ENCODE measurements around the gene NUDT8. TPM values are rescaled to one million over a fixed set of nuclear protein-coding genes. Genes with fewer than 3 reads are reported as not detected.

NUDT8 gene
- total and polyA plus RNA-seq, 2 of the 8 experiments (the other 6 are each of a cell fraction or from before 2014, with no cell fraction given), result 7.2 to 8.3 TPM

DNA sequence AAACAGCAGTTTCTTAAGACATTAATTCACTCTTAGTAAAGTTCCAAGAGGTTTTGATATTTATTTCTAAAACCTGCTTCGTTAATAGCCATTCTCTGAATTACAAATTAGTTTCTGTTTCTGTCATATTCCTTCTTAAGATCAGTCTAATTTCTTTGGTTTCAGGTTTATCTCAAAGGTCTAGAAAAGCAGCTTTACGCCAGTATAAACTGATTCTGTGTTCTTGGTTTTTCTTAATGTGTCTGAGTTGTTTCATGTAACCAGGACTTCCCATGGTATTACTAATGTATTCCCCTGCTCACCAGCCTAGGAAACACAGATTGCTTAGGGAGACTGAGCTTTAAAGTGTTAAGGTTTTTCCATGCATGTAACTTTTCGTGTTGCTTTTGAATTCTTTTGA is 27.6 kb upstream of the NUDT8 start (continued):
- TF ChIP-seq, protein P1, sequence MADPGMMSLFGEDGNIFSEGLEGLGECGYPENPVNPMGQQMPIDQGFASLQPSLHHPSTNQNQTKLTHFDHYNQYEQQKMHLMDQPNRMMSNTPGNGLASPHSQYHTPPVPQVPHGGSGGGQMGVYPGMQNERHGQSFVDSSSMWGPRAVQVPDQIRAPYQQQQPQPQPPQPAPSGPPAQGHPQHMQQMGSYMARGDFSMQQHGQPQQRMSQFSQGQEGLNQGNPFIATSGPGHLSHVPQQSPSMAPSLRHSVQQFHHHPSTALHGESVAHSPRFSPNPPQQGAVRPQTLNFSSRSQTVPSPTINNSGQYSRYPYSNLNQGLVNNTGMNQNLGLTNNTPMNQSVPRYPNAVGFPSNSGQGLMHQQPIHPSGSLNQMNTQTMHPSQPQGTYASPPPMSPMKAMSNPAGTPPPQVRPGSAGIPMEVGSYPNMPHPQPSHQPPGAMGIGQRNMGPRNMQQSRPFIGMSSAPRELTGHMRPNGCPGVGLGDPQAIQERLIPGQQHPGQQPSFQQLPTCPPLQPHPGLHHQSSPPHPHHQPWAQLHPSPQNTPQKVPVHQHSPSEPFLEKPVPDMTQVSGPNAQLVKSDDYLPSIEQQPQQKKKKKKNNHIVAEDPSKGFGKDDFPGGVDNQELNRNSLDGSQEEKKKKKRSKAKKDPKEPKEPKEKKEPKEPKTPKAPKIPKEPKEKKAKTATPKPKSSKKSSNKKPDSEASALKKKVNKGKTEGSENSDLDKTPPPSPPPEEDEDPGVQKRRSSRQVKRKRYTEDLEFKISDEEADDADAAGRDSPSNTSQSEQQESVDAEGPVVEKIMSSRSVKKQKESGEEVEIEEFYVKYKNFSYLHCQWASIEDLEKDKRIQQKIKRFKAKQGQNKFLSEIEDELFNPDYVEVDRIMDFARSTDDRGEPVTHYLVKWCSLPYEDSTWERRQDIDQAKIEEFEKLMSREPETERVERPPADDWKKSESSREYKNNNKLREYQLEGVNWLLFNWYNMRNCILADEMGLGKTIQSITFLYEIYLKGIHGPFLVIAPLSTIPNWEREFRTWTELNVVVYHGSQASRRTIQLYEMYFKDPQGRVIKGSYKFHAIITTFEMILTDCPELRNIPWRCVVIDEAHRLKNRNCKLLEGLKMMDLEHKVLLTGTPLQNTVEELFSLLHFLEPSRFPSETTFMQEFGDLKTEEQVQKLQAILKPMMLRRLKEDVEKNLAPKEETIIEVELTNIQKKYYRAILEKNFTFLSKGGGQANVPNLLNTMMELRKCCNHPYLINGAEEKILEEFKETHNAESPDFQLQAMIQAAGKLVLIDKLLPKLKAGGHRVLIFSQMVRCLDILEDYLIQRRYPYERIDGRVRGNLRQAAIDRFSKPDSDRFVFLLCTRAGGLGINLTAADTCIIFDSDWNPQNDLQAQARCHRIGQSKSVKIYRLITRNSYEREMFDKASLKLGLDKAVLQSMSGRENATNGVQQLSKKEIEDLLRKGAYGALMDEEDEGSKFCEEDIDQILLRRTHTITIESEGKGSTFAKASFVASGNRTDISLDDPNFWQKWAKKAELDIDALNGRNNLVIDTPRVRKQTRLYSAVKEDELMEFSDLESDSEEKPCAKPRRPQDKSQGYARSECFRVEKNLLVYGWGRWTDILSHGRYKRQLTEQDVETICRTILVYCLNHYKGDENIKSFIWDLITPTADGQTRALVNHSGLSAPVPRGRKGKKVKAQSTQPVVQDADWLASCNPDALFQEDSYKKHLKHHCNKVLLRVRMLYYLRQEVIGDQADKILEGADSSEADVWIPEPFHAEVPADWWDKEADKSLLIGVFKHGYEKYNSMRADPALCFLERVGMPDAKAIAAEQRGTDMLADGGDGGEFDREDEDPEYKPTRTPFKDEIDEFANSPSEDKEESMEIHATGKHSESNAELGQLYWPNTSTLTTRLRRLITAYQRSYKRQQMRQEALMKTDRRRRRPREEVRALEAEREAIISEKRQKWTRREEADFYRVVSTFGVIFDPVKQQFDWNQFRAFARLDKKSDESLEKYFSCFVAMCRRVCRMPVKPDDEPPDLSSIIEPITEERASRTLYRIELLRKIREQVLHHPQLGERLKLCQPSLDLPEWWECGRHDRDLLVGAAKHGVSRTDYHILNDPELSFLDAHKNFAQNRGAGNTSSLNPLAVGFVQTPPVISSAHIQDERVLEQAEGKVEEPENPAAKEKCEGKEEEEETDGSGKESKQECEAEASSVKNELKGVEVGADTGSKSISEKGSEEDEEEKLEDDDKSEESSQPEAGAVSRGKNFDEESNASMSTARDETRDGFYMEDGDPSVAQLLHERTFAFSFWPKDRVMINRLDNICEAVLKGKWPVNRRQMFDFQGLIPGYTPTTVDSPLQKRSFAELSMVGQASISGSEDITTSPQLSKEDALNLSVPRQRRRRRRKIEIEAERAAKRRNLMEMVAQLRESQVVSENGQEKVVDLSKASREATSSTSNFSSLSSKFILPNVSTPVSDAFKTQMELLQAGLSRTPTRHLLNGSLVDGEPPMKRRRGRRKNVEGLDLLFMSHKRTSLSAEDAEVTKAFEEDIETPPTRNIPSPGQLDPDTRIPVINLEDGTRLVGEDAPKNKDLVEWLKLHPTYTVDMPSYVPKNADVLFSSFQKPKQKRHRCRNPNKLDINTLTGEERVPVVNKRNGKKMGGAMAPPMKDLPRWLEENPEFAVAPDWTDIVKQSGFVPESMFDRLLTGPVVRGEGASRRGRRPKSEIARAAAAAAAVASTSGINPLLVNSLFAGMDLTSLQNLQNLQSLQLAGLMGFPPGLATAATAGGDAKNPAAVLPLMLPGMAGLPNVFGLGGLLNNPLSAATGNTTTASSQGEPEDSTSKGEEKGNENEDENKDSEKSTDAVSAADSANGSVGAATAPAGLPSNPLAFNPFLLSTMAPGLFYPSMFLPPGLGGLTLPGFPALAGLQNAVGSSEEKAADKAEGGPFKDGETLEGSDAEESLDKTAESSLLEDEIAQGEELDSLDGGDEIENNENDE (IDR thresholded peaks at IDR 0.05; ENCODE audit: insufficient replicate concordance, low read length), result no peak
